ENCODE data around the gene THADA. TPM values are rescaled to one million over a fixed set of nuclear protein-coding genes. Genes with fewer than 3 reads are reported as not detected.
A peak's percentile ranks its signal among the peaks of the same experiment; 100 is the strongest.

The THADA gene
- total RNA-seq, 2 experiments from 2014 or later: 32.0 to 32.1 TPM

GRCh38 chr2:43202289-43202688, 393.5 kb downstream of the THADA start:
- Mint-ChIP-seq H3K27ac (peak overlapping the region; percentile 21), H3K27me3 (no peaks in the 10 kb centered on the region), H3K4me1 (peaks cover 16% of the 10 kb centered on the region), H3K4me3 (no peak overlapping the region), H3K9me3 (ENCODE audit: low read depth) (no peaks in the 10 kb centered on the region), H3K36me3 (no peaks in the 10 kb centered on the region)
- ATAC-seq: no peak
- DNase-seq: no peak
- CTCF ChIA-PET: interaction anchor here (0.7 to 2.3 kb wide), 8 partner anchors 9 to 32 kb away, joined by 3 to 7 read pairs (median 3); no protein-coding TSS in a partner anchor

- Mint-ChIP-seq H3K9me3 (ENCODE audit: low read depth) (no peaks in the 10 kb centered on the region), H3K36me3 (no peaks in the 10 kb centered on the region), H3K4me1 (peaks cover 24% of the 10 kb centered on the region), H3K27me3 (no peaks in the 10 kb centered on the region), H3K4me3 (no peak overlapping the region), H3K27ac (peak overlapping the region; percentile 60)
- CTCF ChIA-PET: interaction anchor here (0.9 to 1.2 kb wide), 3 partner anchors 13 to 28 kb away, joined by 3 read pairs; no protein-coding TSS in a partner anchor
- DNase-seq (no peak), ATAC-seq (no peak)
These were observed 394.3 kb downstream of the THADA start for GRCh38 chr2:43201497-43201896.

GRCh38 chr2:43201016-43201415, 394.8 kb downstream of the THADA start:
- H3K27me3 Mint-ChIP-seq: no peaks in the 10 kb centered on the region
- H3K27ac Mint-ChIP-seq: peak overlapping the region; percentile 60
- H3K4me3 Mint-ChIP-seq: no peak overlapping the region
- no peak for DNase-seq
- no peaks in the 10 kb centered on the region for H3K9me3 Mint-ChIP-seq (ENCODE audit: low read depth)
- CTCF ChIA-PET: interaction anchor here (1.1 to 2.1 kb wide), 4 partner anchors 9 to 74 kb away, joined by 3 to 5 read pairs (median 3); no protein-coding TSS in a partner anchor
- peaks cover 26% of the 10 kb centered on the region for H3K4me1 Mint-ChIP-seq
- no peak for ATAC-seq
- H3K36me3 Mint-ChIP-seq: no peaks in the 10 kb centered on the region

GRCh38 chr2:43199492-43200488, 396.0 kb downstream of the THADA start:
- no peaks in the 10 kb centered on the region for H3K36me3 Mint-ChIP-seq
- no peaks in the 10 kb centered on the region for H3K27me3 Mint-ChIP-seq
- CTCF ChIA-PET: interaction anchor here (1.3 to 2.1 kb wide), 2 partner anchors 7 to 73 kb away, joined by 3 to 5 read pairs; no protein-coding TSS in a partner anchor
- ATAC-seq (no peak), DNase-seq (no peak)
- peaks cover 35% of the 10 kb centered on the region for H3K4me1 Mint-ChIP-seq
- H3K4me3 Mint-ChIP-seq: no peak overlapping the region
- H3K27ac Mint-ChIP-seq: no peak overlapping the region
- H3K9me3 Mint-ChIP-seq (ENCODE audit: low read depth): no peaks in the 10 kb centered on the region

- CTCF ChIA-PET: interaction anchor here (1.2 kb wide), 1 partner anchor 28 kb away, joined by 4 read pairs; no protein-coding TSS in a partner anchor
- Mint-ChIP-seq H3K4me1 (peaks cover 50% of the 10 kb centered on the region), H3K4me3 (no peak overlapping the region), H3K27me3 (no peaks in the 10 kb centered on the region), H3K27ac (no peak overlapping the region), H3K9me3 (ENCODE audit: low read depth) (no peaks in the 10 kb centered on the region), H3K36me3 (peaks cover 2% of the 10 kb centered on the region)
- no peak for DNase-seq
- ATAC-seq: no peak
These were observed 397.6 kb downstream of the THADA start for GRCh38 chr2:43198263-43198662.

- H3K9me3 Mint-ChIP-seq (ENCODE audit: low read depth): no peaks in the 10 kb centered on the region
- H3K4me1 Mint-ChIP-seq: peaks cover 53% of the 10 kb centered on the region
- no peak overlapping the region for H3K27ac Mint-ChIP-seq
- no peak for DNase-seq
- H3K4me3 Mint-ChIP-seq: no peak overlapping the region
- CTCF ChIA-PET: interaction anchor here (1.0 to 1.2 kb wide), 2 partner anchors 16 to 27 kb away, joined by 3 to 4 read pairs; no protein-coding TSS in a partner anchor
- no peak for ATAC-seq
- H3K27me3 Mint-ChIP-seq: no peaks in the 10 kb centered on the region
- peaks cover 2% of the 10 kb centered on the region for H3K36me3 Mint-ChIP-seq
These were observed 398.3 kb downstream of the THADA start for GRCh38 chr2:43197588-43197896.

GRCh38 chr2:43196768-43197587, 398.9 kb downstream of the THADA start:
- ATAC-seq (no peak), DNase-seq (no peak)
- peaks cover 51% of the 10 kb centered on the region for H3K4me1 Mint-ChIP-seq
- peaks cover 2% of the 10 kb centered on the region for H3K36me3 Mint-ChIP-seq
- H3K9me3 Mint-ChIP-seq (ENCODE audit: low read depth): no peaks in the 10 kb centered on the region
- H3K27me3 Mint-ChIP-seq: no peaks in the 10 kb centered on the region
- no peak overlapping the region for H3K4me3 Mint-ChIP-seq
- peak overlapping the region; percentile 75 for H3K27ac Mint-ChIP-seq
- CTCF ChIA-PET: interaction anchor here (1.0 to 1.2 kb wide), 3 partner anchors 17 to 26 kb away, joined by 3 to 4 read pairs (median 4); no protein-coding TSS in a partner anchor

DNA sequence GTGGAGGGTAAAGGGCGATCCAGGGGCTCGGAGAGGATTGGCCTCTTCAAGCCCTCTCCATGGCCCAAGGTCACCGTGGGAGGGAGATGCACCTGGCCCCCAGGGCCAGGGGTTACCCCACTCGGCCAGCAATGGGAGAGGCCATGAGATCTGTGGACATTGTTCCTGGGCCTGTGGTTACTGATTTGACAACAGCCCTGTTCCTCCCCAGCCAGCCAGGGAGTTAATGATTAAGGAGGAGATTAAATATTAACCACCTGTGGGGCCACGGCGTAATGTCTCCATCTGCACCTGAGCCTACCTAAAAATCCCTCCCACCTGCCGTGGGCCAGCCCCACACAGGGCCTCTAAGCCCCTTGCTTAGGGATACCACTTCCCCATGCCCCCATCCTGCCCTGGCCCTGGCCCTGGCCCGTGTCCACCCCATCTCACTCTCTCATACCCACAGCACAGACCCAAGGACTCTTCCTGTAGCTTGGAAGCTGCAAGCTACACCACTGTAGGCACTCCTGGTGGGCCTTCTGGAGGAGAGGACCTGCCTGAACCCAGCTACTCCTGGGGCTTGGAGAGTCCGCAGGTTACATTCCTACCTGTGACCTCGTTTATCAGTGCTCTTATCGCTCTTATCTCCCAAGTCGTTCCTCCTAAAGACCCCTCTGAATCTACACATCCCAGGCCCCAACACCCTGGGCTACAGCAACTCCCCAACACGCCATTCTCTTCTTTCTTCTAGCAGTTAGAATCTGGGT, 401.5 kb downstream of the THADA start:
- peak overlapping the region; percentile 65 for H3K4me3 Mint-ChIP-seq
- ATAC-seq (peak; percentile 12), DNase-seq (no peak)
- peaks cover 2% of the 10 kb centered on the region for H3K36me3 Mint-ChIP-seq
- no peaks in the 10 kb centered on the region for H3K27me3 Mint-ChIP-seq
- CTCF ChIA-PET: interaction anchor here (0.6 to 4.5 kb wide), 8 partner anchors 14 to 67 kb away, joined by 3 to 20 read pairs (median 8); no protein-coding TSS in a partner anchor
- no peaks in the 10 kb centered on the region for H3K9me3 Mint-ChIP-seq (ENCODE audit: low read depth)
- peak overlapping the region; percentile 89 for H3K27ac Mint-ChIP-seq
- peaks cover 47% of the 10 kb centered on the region for H3K4me1 Mint-ChIP-seq

DNA sequence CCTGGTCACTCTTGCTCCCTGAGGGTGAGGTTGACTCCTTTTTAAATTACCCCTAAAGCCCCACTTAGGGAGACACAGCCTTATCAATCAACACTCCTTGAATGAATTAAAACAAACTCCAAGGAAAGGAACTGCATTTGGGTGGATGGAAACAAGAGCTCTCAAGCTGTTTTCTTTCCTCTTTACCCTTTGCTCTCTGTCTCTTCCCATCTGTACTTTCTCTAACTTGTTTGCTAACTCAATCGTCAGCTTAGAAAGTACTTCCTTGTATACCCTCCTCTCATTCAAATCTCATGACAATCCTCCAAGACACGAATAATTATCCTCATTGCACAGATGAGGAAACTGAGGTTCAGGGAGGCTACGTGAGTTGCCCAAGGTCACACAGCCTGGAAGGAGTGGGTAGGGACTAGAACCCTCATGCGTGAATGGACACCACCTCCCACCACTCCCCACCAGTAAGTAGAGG, 402.2 kb downstream of the THADA start:
- H3K36me3 Mint-ChIP-seq: peaks cover 2% of the 10 kb centered on the region
- ATAC-seq (no peak), DNase-seq (no peak)
- H3K4me1 Mint-ChIP-seq: peaks cover 49% of the 10 kb centered on the region
- H3K27me3 Mint-ChIP-seq: no peaks in the 10 kb centered on the region
- peak overlapping the region; percentile 33 for H3K27ac Mint-ChIP-seq
- H3K4me3 Mint-ChIP-seq: no peak overlapping the region
- no peaks in the 10 kb centered on the region for H3K9me3 Mint-ChIP-seq (ENCODE audit: low read depth)
- CTCF ChIA-PET: interaction anchor here (2.2 to 4.5 kb wide), 4 partner anchors 11 to 60 kb away, joined by 8 to 20 read pairs (median 14); no protein-coding TSS in a partner anchor

GRCh38 chr2:43192744-43193651, 402.8 kb downstream of the THADA start:
- Mint-ChIP-seq H3K4me1 (peaks cover 49% of the 10 kb centered on the region), H3K27me3 (no peaks in the 10 kb centered on the region), H3K36me3 (peaks cover 2% of the 10 kb centered on the region), H3K9me3 (ENCODE audit: low read depth) (no peaks in the 10 kb centered on the region), H3K4me3 (no peak overlapping the region), H3K27ac (peak overlapping the region; percentile 36)
- CTCF ChIA-PET: interaction anchor here (1.3 to 4.5 kb wide), 14 partner anchors 7 to 60 kb away, joined by 3 to 20 read pairs (median 5); partner anchors contain the start of gene ZFP36L2
- ATAC-seq (no peak), DNase-seq (no peak)

GRCh38 chr2:43191947-43192516, 403.8 kb downstream of the THADA start:
- ATAC-seq (no peak), DNase-seq (peak; percentile 60)
- Mint-ChIP-seq H3K4me3 (no peak overlapping the region), H3K9me3 (ENCODE audit: low read depth) (no peaks in the 10 kb centered on the region), H3K27ac (peak overlapping the region; percentile 69), H3K27me3 (no peaks in the 10 kb centered on the region), H3K36me3 (peaks cover 2% of the 10 kb centered on the region), H3K4me1 (peaks cover 44% of the 10 kb centered on the region)
- CTCF ChIA-PET: interaction anchor here (0.9 to 4.5 kb wide), 15 partner anchors 8 to 52 kb away, joined by 3 to 20 read pairs (median 5); partner anchors contain the start of gene ZFP36L2

All from activated CD8-positive, alpha-beta memory T cell treated with anti-CD3 and anti-CD28 coated beads, Interleukin-2, amount 10 ng/mL, durations not matched to agents 7 days and 5 days (primary cell).